PC-3 (cell line): ENCODE results near the gene PCDH1.

Experiments used
- EZH2 ChIP-seq: fragments of 300-600 bp; sonication (generic); IDR thresholded peaks from one replicate; pipeline ENCODE4 v1.6.1; 2017; ENCODE audit warnings: antibody characterized with exemption, mild to moderate bottlenecking, low read length; ENCODE audit not compliant: unreplicated experiment
- TF ChIP-seq, protein P1 (sequence below): fragments of 300-600 bp; sonication (generic); conservative IDR thresholded peaks from 2 replicates; pipeline ENCODE4 v1.5.1; 2017; ENCODE audit warnings: antibody characterized with exemption, low read depth, mild to moderate bottlenecking, low read length

DNA sequence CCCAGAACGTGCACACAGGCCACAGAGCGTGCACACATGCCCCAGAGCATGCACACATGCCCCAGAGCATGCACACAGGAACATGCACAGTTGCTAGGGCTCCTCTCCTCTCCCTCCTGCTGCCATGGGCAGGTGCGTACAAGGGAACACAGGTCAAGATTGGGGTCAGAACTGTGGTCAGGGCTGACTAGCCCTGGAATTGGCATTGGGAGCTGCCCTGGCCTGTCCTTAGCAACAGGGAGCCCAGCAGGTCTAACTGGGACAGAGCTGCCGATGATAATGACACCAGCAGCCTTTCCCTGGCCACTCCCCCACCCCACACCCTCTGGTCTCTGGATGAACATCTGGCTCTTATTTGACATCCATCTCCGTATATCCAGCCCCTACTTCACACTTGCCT lies 8.0 kb downstream of the PCDH1 start:
- TF ChIP-seq, protein P1, sequence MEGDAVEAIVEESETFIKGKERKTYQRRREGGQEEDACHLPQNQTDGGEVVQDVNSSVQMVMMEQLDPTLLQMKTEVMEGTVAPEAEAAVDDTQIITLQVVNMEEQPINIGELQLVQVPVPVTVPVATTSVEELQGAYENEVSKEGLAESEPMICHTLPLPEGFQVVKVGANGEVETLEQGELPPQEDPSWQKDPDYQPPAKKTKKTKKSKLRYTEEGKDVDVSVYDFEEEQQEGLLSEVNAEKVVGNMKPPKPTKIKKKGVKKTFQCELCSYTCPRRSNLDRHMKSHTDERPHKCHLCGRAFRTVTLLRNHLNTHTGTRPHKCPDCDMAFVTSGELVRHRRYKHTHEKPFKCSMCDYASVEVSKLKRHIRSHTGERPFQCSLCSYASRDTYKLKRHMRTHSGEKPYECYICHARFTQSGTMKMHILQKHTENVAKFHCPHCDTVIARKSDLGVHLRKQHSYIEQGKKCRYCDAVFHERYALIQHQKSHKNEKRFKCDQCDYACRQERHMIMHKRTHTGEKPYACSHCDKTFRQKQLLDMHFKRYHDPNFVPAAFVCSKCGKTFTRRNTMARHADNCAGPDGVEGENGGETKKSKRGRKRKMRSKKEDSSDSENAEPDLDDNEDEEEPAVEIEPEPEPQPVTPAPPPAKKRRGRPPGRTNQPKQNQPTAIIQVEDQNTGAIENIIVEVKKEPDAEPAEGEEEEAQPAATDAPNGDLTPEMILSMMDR, result no peak
- no peak for TF ChIP-seq EZH2
